Endothelial cell of umbilical vein (primary cell): ENCODE data around the gene WDR4.

Experiments
- EZH2 ChIP-seq: IDR thresholded peaks from 2 replicates; pipeline ENCODE4 v1.6.1; 2012; ENCODE audit warnings: borderline replicate concordance, low read depth, mild to moderate bottlenecking, moderate library complexity, low read length, inconsistent platforms; ENCODE audit not compliant: severe bottlenecking
- POLR2A ChIP-seq: IDR thresholded peaks from 2 replicates; pipeline ENCODE4 v1.6.1; 2012; ENCODE audit warnings: low read depth, mild to moderate bottlenecking, control low read depth, low read length
- POLR2AphosphoS5 ChIP-seq: IDR thresholded peaks from 2 replicates; pipeline ENCODE4 v1.6.1; 2012; ENCODE audit warnings: low read depth, mild to moderate bottlenecking, control low read depth, low read length, moderate library complexity; ENCODE audit not compliant: insufficient read depth
- TF ChIP-seq, protein P1 (sequence below), 2 donors: IDR thresholded peaks; 1 replicate in 1 of 2; 2 replicates in 1 of 2; pipeline ENCODE4 v1.5.1; 2011; ENCODE audit warnings: low read length in 2 of 2, mild to moderate bottlenecking in 2 of 2, moderate library complexity in 2 of 2, control low read depth in 1 of 2, inconsistent platforms in 1 of 2, low read depth in 1 of 2; ENCODE audit not compliant: insufficient read depth in 1 of 2; ENCODE audit errors: extremely low read depth in 1 of 2
- TF ChIP-seq, protein P2 (sequence below): IDR thresholded peaks from 2 replicates; pipeline ENCODE4 v1.6.1; 2011; ENCODE audit not compliant: insufficient read depth, insufficient read length

DNA sequence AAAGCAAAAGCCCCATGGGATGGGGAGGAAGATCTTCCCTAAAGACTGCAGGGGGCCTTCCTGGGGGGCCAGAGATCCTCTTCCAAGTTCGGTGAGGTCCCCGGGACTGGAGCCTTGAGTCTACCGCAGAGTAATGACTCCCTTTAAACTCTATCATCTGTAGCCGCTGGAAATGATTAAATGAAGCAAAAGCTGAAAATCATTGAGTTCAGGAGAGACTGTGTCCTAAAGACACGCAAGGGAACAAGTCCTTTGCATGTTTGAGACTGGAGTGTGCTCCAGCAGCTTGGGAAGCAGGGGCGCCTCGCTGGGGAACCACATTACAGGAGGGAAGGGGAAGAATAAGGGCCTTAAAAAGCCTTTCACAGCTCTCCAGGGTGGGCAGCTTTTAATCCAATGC, 70.2 kb downstream of the WDR4 start:
- TF ChIP-seq, protein P1, sequence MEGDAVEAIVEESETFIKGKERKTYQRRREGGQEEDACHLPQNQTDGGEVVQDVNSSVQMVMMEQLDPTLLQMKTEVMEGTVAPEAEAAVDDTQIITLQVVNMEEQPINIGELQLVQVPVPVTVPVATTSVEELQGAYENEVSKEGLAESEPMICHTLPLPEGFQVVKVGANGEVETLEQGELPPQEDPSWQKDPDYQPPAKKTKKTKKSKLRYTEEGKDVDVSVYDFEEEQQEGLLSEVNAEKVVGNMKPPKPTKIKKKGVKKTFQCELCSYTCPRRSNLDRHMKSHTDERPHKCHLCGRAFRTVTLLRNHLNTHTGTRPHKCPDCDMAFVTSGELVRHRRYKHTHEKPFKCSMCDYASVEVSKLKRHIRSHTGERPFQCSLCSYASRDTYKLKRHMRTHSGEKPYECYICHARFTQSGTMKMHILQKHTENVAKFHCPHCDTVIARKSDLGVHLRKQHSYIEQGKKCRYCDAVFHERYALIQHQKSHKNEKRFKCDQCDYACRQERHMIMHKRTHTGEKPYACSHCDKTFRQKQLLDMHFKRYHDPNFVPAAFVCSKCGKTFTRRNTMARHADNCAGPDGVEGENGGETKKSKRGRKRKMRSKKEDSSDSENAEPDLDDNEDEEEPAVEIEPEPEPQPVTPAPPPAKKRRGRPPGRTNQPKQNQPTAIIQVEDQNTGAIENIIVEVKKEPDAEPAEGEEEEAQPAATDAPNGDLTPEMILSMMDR (IDR thresholded peaks at IDR 0.05; ENCODE audit: extremely low read depth in 1 of 2, insufficient read depth in 1 of 2, low read depth in 1 of 2, low read length in 2 of 2) = no peak
- TF ChIP-seq, protein P2, sequence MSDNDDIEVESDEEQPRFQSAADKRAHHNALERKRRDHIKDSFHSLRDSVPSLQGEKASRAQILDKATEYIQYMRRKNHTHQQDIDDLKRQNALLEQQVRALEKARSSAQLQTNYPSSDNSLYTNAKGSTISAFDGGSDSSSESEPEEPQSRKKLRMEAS = no peak
- TF ChIP-seq EZH2 (no peak), POLR2A (no peak), POLR2AphosphoS5 (no peak)
